A549 (cell line): Measurements from ENCODE around the gene GIMAP8. TPM values are rescaled to one million over a fixed set of nuclear protein-coding genes. Genes with fewer than 3 reads are reported as not detected.

Source experiments
- ATAC-seq, 2 experiments: fragments of 200-7000 bp in 1 of 2; fragments of >200 bp in 1 of 2; cut with Nextera tagmentation in 1 of 2; cut with Tn5 transposase in 1 of 2; 3 replicates each; pipeline versions ENCODE4 v1.8.0 to v1.9.1; 2018 to 2020; ENCODE audit warnings: mild to moderate bottlenecking in 1 of 2, moderate library complexity in 1 of 2
- CTCF ChIA-PET: fragments of 300-600 bp; sonication (Branson Sonifier 250); formaldehyde crosslinking; extraction: SDS; loops from one replicate; lab custom pipeline; 2021; ENCODE audit warnings: antibody characterized with exemption, inconsistent platforms; lab: Yijun Ruan, JAX
- POLR2A ChIA-PET: fragments of 350-600 bp; formaldehyde crosslinking; extraction: SDS; loops from one replicate; lab custom pipeline; 2021; ENCODE audit warnings: antibody characterized with exemption, inconsistent platforms; lab: Yijun Ruan, JAX
- DNase-seq, 2 experiments: peaks; one replicate each; pipeline versions ENCODE4 v3.0.0 to v3.0.0-alpha.2; 2011 to 2016; ENCODE audit warnings: low read depth in 1 of 2, low spot score in 1 of 2
- FAIRE-seq: peaks from 2 replicates; lab custom pipeline; 2011; peaks lifted over from hg19 to GRCh38; lab: Jason Lieb, UNC
- H3K27ac ChIP-seq, 2 experiments: fragments of >200 bp; sonication (Bioruptor Twin); formaldehyde crosslinking; 3 replicates each; pipeline ENCODE4 v1.5.1; 2016 to 2017
- H3K4me1 ChIP-seq: fragments of >200 bp; sonication (Bioruptor Twin); formaldehyde crosslinking; 3 replicates; pipeline ENCODE4 v1.6.1; 2016
- H3K4me2 ChIP-seq: fragments of >200 bp; sonication (Bioruptor Twin); formaldehyde crosslinking; 3 replicates; pipeline ENCODE4 v1.6.1; 2016
- H3K4me3 ChIP-seq: fragments of >200 bp; sonication (Bioruptor Twin); formaldehyde crosslinking; 3 replicates; pipeline ENCODE4 v1.5.1; 2016
- H3K9me3 ChIP-seq: fragments of >200 bp; sonication (Bioruptor Twin); formaldehyde crosslinking; 3 replicates; pipeline ENCODE4 v1.6.1; 2016
- ATOH8 ChIP-seq: fragments of 250-450 bp; sonication (Bioruptor Pico); IDR thresholded peaks from 2 replicates; pipeline ENCODE4 v1.5.0; 2020; ENCODE audit warnings: low read depth, mild to moderate bottlenecking, moderate library complexity
- CEBPB ChIP-seq, 2 experiments: fragments of >200 bp in 1 of 2; sonication (Bioruptor Twin) in 1 of 2; formaldehyde crosslinking in 1 of 2; IDR thresholded peaks; 2 replicates each; pipeline ENCODE4 v1.6.1; 2012 to 2016
- EHMT2 ChIP-seq: fragments of 200-600 bp; sonication (generic); IDR thresholded peaks from 2 replicates; pipeline ENCODE4 v1.6.1; 2016; ENCODE audit warnings: antibody characterized with exemption, low read depth, mild to moderate bottlenecking, moderate library complexity
- ELK1 ChIP-seq: fragments of 150-350 bp; IDR thresholded peaks from 2 replicates; pipeline ENCODE4 v1.6.1; 2014; ENCODE audit warnings: low read depth, mild to moderate bottlenecking, low read length
- EP300 ChIP-seq, 2 experiments: fragments of >200 bp; sonication (Bioruptor Twin); formaldehyde crosslinking; IDR thresholded peaks; 2 replicates in 1 of 2; 3 replicates in 1 of 2; pipeline ENCODE4 v1.6.1; 2016 to 2017
- ESRRA ChIP-seq: fragments of 150-350 bp; IDR thresholded peaks from 2 replicates; pipeline ENCODE4 v1.6.1; 2014; ENCODE audit warnings: mild to moderate bottlenecking, low read length, borderline replicate concordance
- FOSL2 ChIP-seq, 2 experiments: fragments of 450-650 bp in 1 of 2; fragments of >200 bp in 1 of 2; sonication (Bioruptor Twin) in 1 of 2; formaldehyde crosslinking; IDR thresholded peaks; 2 replicates each; pipeline versions ENCODE4 v1.5.0 to v1.6.1; 2016 to 2020; ENCODE audit warnings: mild to moderate bottlenecking in 1 of 2, moderate library complexity in 1 of 2
- GATA3 ChIP-seq: IDR thresholded peaks from 2 replicates; pipeline ENCODE4 v1.6.1; 2012; ENCODE audit warnings: borderline replicate concordance
- HMGXB4 ChIP-seq: fragments of 250-450 bp; sonication (Bioruptor Pico); IDR thresholded peaks from 2 replicates; pipeline ENCODE4 v1.5.0; 2021; ENCODE audit warnings: mild to moderate bottlenecking, moderate library complexity, borderline replicate concordance
- HOXA7 ChIP-seq: fragments of 250-450 bp; sonication (Bioruptor Pico); IDR thresholded peaks from 2 replicates; pipeline ENCODE4 v1.5.0; 2020; ENCODE audit warnings: mild to moderate bottlenecking, moderate library complexity
- JUN ChIP-seq, 2 experiments: fragments of >200 bp; sonication (Bioruptor Twin); formaldehyde crosslinking; IDR thresholded peaks; 2 replicates in 1 of 2; 3 replicates in 1 of 2; pipeline ENCODE4 v1.6.1; 2016 to 2017
- KDM1A ChIP-seq: fragments of 200-600 bp; sonication (generic); IDR thresholded peaks from 2 replicates; pipeline ENCODE4 v1.6.1; 2016; ENCODE audit warnings: low read depth, mild to moderate bottlenecking
- KDM5A ChIP-seq: fragments of 200-600 bp; sonication (generic); IDR thresholded peaks from 2 replicates; pipeline ENCODE4 v1.6.1; 2016; ENCODE audit warnings: antibody characterized with exemption, mild to moderate bottlenecking
- MAFK ChIP-seq: fragments of 450-650 bp; IDR thresholded peaks from 2 replicates; pipeline ENCODE4 v1.6.1; 2014; ENCODE audit not compliant: partially characterized antibody
- MYC ChIP-seq: IDR thresholded peaks from 2 replicates; pipeline ENCODE4 v1.6.1; 2012; ENCODE audit warnings: mild to moderate bottlenecking, inconsistent platforms, low read length, improper control_type of control experiment, borderline replicate concordance
- NPAS2 ChIP-seq: fragments of 250-450 bp; sonication (Bioruptor Pico); IDR thresholded peaks from 2 replicates; pipeline ENCODE4 v1.8.0; 2022; ENCODE audit warnings: mild to moderate bottlenecking, moderate library complexity, borderline replicate concordance
- PHF8 ChIP-seq: fragments of 200-600 bp; sonication (generic); IDR thresholded peaks from 2 replicates; pipeline ENCODE4 v1.6.1; 2016; ENCODE audit warnings: low read depth, mild to moderate bottlenecking, antibody characterized with exemption, moderate library complexity, borderline replicate concordance
- RAD21 ChIP-seq, 2 experiments: fragments of >200 bp in 1 of 2; sonication (Bioruptor Twin) in 1 of 2; formaldehyde crosslinking in 1 of 2; IDR thresholded peaks in 1 of 2; conservative IDR thresholded peaks in 1 of 2; 2 replicates in 1 of 2; 3 replicates in 1 of 2; pipeline ENCODE4 v1.6.1; 2012 to 2018; ENCODE audit warnings: inconsistent platforms in 1 of 2
- RARB ChIP-seq: fragments of 250-450 bp; sonication (Bioruptor Pico); IDR thresholded peaks from 2 replicates; pipeline ENCODE4 v1.8.0; 2021; ENCODE audit warnings: mild to moderate bottlenecking, moderate library complexity
- REST ChIP-seq: fragments of 200-600 bp; sonication (generic); IDR thresholded peaks from 2 replicates; pipeline ENCODE4 v1.6.1; 2016; ENCODE audit warnings: antibody characterized with exemption, mild to moderate bottlenecking, moderate library complexity
- SMC3 ChIP-seq: fragments of >200 bp; sonication (Bioruptor Twin); formaldehyde crosslinking; IDR thresholded peaks from 3 replicates; pipeline ENCODE4 v1.6.1; 2018; ENCODE audit warnings: inconsistent platforms
- WGBS: methylation state at CpG from one replicate; pipeline ENCODE4 v1.1.6; 2017; ENCODE audit errors: missing lambda C conversion rate; 5-methylcytosine and 5-hydroxymethylcytosine counted together
- polyA plus RNA-seq, 4 experiments: library from polyadenylated mRNA; depleted of rRNA in 3 of 4; stranded (reverse); fragments of >200 nt; fragmentation: RNase III in 1 of 4; extraction: RNeasy Plus Mini Kit Qiagen cat#74134 plus additional on column Dnase treatment in 1 of 4; gene quantifications; 2 replicates in 3 of 4; 3 replicates in 1 of 4; pipeline ENCODE4 v1.2.3, GENCODE V29; 2011 to 2017
- TF ChIP-seq, protein P1 (sequence below): fragments of >200 bp; sonication (Bioruptor Twin); formaldehyde crosslinking; IDR thresholded peaks from 3 replicates; pipeline ENCODE4 v1.5.1; 2016

Gene GIMAP8
- polyA plus RNA-seq, 2 of the 4 experiments (the other 2 are of a cell fraction): not detected

GRCh38 chr7:150447966-150448788, 2.3 kb upstream of the GIMAP8 start:
- WGBS: 75% methylated on average over 32 of the region's 32 CpGs
- FAIRE-seq: no peak
- TF ChIP-seq CEBPB (IDR thresholded peaks at IDR 0.05): no peak
- TF ChIP-seq ESRRA: no peak
- TF ChIP-seq KDM5A: no peak
- no peak for TF ChIP-seq HOXA7
- TF ChIP-seq REST: no peak
- TF ChIP-seq ELK1: no peak
- TF ChIP-seq RARB (CRISPR knock-in tag): no peak
- TF ChIP-seq HMGXB4: no peak
- TF ChIP-seq FOSL2 (IDR thresholded peaks at IDR 0.05): no peak
- no peak for TF ChIP-seq FOSL2 (CRISPR knock-in tag; IDR thresholded peaks at IDR 0.05)
- TF ChIP-seq GATA3: no peak
- TF ChIP-seq EP300 (IDR thresholded peaks at IDR 0.05): no peak
- TF ChIP-seq MAFK: no peak
- TF ChIP-seq PHF8: no peak
- no peak for TF ChIP-seq NPAS2
- TF ChIP-seq, protein P1, sequence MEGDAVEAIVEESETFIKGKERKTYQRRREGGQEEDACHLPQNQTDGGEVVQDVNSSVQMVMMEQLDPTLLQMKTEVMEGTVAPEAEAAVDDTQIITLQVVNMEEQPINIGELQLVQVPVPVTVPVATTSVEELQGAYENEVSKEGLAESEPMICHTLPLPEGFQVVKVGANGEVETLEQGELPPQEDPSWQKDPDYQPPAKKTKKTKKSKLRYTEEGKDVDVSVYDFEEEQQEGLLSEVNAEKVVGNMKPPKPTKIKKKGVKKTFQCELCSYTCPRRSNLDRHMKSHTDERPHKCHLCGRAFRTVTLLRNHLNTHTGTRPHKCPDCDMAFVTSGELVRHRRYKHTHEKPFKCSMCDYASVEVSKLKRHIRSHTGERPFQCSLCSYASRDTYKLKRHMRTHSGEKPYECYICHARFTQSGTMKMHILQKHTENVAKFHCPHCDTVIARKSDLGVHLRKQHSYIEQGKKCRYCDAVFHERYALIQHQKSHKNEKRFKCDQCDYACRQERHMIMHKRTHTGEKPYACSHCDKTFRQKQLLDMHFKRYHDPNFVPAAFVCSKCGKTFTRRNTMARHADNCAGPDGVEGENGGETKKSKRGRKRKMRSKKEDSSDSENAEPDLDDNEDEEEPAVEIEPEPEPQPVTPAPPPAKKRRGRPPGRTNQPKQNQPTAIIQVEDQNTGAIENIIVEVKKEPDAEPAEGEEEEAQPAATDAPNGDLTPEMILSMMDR: no peak
- ChIA-PET CTCF (interaction anchor here (0.7 to 1.6 kb wide), 7 partner anchors 10 to 430 kb away, joined by 3 to 5 read pairs (median 4); no protein-coding TSS in a partner anchor), POLR2A (no interaction called here)
- H3K27ac ChIP-seq: no peak overlapping the region; a peak in 1 of 6 replicates
- H3K4me2 ChIP-seq: no peak overlapping the region
- no peaks in the 10 kb centered on the region for H3K4me1 ChIP-seq
- peak; percentile 50 to 62; a peak in 5 of 6 replicates for ATAC-seq
- no peak for DNase-seq
- H3K4me3 ChIP-seq: no peak overlapping the region
- no peaks in the 10 kb centered on the region for H3K9me3 ChIP-seq

DNA sequence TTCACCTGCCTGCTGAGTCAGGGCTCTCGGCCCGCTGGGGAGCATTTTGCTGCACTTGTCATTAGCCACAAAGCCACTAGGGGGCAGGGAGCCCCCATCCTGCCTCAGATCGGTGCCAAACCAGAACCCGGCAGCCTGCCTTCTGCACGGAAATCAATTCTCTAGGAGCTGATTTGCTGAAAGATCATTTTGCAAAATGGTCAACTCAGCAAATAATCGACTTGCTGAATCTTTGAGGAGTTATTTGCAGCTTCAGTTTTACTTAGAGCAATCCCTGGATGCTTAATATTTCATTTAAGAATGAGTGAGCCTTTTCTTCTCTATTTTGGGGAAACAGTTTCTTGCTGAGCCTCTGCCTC, 1.7 kb upstream of the GIMAP8 start:
- Histone ChIP-seq H3K9me3 (no peaks in the 10 kb centered on the region), H3K4me2 (no peak overlapping the region), H3K27ac (no peak overlapping the region; a peak in 1 of 6 replicates), H3K4me3 (no peak overlapping the region), H3K4me1 (no peaks in the 10 kb centered on the region)
- CTCF ChIA-PET: interaction anchor here (0.6 to 1.6 kb wide), 12 partner anchors 10 to 429 kb away, joined by 3 to 7 read pairs (median 4); no protein-coding TSS in a partner anchor
- DNase-seq (peak; percentile 60 to 84), FAIRE-seq (no peak), ATAC-seq (peak; percentile 85 to 95)
- no peak for TF ChIP-seq ATOH8 (CRISPR knock-in tag)
- TF ChIP-seq KDM1A: no peak
- peak; percentile 72 for TF ChIP-seq SMC3
- no peak for TF ChIP-seq KDM5A
- TF ChIP-seq PHF8: no peak
- TF ChIP-seq, protein P1: peak; percentile 82
- TF ChIP-seq EHMT2: no peak
- TF ChIP-seq JUN (IDR thresholded peaks at IDR 0.05): no peak
- peak; percentile 98 for TF ChIP-seq MAFK
- TF ChIP-seq RAD21 (conservative IDR thresholded peaks at IDR 0.05 in 1 of 2, IDR thresholded peaks at IDR 0.05 in 1 of 2): peak; percentile 73 to 82
- TF ChIP-seq MYC: no peak
- 1% methylated on average over 6 of the region's 6 CpGs for WGBS
- POLR2A ChIA-PET: interaction anchor here (0.6 kb wide), 1 partner anchor 25 kb away, joined by 5 read pairs; no protein-coding TSS in a partner anchor
